NCI-H2029 (cell line): Measurements from ENCODE around the gene MYO1D.
"Not testable (repeated sequence)": the region's sequence is repeated elsewhere in the genome, so short reads cannot be mapped to it uniquely, and the experiment has no call there.

Experiments
- DNase-seq: peaks from one replicate; lab custom pipeline; 2025; lab: John Stamatoyannopoulos, UW

Gene MYO1D

DNA sequence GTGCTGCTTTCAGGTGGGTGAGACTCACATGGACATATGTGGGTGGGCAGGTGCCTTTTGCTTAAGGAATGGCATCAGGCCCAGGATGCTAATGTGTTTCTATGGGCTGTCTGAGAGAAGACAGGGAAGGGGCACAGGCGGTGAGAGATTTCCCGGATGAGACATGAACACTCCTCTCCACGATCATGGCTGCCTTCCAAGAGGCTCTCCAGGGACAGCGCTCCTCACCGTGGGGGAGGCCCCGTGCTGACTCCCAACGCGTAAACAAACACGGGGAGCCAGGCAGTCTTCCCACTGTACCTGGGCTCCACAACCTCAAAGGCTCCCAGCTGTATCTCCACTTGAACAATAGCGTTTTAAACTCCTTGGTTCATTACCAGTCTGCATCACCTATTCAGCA is 347.3 kb downstream of the MYO1D start:
- peak; percentile 71 for DNase-seq

DNA sequence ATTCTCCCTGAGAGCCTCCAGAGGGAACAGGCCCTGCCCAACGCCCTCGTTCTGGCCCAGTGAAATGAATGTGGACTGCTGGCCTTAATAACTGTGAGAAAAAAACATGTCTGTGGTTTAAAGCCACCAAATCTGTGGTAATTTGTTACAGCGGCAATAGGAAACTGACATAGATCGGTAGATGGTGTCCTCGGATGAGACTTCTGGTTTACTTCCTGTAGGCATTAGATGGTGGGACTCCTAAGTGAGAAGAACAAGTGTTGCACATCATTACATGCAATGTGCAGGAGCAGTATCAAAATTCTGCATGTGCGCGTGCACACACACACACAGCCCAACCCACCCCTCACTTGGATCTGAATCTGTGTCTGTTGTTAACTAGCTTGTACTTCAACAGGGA is 348.1 kb downstream of the MYO1D start:
- no peak for DNase-seq

DNA sequence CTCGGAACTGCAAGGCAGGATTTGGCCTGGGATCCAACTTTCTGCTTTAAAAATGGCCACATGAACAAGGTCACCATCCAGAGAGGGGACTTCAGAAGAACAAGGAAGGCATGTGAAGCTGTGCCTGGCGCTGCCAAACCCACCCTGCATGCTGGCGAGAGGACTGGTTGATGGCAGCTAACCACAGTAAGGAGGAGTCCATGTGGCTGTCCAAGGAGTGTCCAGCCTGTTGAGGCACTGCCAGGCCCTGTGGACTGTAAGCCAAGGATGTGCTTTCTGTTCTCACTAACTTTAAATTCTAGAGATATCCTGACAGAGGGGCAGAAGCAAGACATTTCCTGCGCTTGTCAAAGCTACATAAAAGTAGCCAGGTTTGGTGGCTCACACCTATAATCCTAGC is 349.8 kb downstream of the MYO1D start:
- DNase-seq: no peak

DNA sequence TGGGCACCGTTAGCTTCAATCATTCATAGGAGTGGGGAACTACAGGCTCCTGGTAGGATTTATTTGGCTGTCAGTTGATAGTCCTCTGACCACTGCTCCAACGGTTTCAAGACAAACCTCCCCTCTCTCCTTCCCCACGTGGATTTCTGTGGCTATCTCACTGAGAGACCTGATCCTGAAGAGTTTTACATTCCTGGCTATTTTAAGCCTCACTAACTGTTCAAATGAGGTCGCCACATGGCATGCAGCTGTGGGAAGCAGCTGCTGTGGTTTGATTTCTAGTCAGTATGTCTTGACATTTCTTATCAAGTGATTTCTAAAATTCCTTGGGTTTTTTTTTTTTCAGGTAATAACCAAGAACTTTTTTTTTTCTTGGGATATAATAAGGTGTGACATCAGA is 351.8 kb downstream of the MYO1D start:
- no peak for DNase-seq

DNA sequence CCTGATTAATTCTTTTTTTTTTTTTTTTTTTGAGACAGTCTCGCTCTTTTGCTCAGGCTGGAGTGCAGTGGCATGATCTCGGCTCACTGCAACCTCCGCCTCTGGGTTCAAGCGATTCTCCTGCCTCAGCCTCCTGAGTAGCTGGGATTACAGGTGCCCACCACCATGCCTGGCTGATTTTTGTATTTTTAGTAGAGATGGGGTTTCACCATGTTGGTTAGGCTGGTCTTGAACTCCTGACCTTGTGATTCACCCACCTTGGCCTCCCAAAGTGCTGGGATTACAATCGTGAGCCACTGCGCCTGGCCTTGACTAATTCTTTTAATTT is 352.4 kb downstream of the MYO1D start:
- not testable (repeated sequence) for DNase-seq

DNA sequence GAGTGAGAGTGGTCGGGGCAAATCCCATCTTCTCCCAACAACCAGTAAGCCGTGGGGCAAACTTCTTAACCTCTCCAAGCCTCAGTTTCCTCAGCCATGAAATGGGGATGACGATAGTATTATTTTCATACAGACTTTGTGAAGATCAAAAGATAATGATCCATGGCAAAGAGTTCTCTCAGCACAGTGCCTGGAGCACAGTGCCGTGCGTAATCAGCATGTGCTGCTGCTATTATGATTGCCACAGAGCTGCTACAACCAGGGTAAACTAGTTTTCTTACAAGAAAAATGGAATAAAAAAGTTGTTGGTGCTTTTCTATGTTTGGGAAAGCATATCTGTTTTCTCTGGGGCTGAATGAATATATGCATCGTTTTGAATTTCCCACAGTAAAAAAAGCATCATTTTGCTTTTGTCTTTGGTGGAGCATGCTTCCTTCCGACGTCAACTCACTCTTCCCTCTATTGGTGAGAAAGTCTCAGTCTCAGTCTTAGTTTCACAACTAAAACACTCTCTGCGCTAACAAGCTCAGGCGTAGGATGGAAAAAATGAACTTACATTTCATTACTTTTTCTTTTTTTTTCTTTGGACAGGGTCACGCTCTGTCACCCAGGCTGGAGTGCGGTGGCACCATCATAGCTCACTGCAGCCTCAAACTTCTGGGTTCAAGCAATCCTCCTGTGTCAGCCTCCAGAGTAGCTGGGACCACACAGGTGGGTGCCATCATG is 352.9 kb downstream of the MYO1D start:
- DNase-seq: no peak

DNA sequence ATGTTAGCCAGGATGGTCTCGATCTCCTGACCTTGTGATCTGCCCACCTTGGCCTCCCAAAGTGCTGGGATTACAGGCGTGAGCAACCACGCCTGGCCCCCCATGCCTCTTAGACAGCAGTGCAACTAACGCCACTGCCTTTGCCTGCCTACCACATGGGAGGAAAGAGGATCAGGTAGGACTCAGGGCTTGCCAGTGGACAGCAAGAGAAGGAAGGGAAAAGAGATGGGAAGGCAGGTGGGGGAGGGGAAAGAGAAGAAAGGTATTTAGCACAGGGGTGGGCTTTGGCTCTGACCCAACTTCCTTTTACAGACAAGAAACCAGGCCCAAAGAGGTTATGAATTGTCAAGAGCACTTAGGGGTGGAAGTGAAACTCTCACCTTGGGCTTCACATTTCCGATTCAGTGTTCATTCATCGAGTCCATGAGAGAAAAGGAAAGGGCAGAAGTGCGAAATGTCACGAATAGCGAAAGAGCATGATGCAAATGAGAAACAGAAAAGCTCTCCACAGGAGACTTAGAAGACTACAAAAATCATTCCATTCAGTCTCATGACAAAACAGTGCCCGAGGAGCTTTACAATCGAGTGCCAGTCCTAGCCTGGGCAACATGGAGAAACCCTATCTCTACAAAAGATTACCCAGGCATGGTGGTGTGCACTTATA is 353.8 kb downstream of the MYO1D start:
- DNase-seq: no peak

DNA sequence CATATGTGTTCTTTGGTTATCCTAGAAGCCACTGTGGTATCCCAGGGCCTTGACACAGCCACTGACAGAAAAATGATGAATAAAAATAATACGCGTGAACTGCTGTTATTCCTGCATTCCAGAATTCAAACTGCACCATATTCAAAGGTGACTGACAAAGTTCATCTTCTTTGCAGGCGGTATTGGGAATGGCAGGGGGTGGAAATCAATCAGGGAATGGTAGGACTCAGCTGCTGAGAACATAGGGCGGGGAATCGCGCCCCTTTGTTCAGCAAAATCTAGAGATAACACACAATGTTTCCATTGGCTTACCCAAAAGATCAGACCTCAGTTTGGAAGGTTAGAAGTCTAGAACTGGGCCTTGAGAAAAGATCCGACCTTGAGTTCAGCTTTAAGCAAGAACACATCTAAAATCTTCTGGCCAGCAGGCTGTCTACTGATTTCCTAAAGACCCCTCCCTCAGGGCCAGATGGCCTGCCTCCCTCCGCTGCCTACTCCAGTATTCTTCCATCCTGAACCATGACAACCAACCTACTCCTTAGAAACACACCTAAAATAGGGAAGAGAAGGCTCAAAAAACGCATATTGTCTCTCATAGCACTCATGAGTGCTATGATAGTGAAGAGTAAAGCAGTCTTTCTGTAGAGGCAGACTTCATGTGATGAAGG is 356.1 kb downstream of the MYO1D start:
- no peak for DNase-seq

DNA sequence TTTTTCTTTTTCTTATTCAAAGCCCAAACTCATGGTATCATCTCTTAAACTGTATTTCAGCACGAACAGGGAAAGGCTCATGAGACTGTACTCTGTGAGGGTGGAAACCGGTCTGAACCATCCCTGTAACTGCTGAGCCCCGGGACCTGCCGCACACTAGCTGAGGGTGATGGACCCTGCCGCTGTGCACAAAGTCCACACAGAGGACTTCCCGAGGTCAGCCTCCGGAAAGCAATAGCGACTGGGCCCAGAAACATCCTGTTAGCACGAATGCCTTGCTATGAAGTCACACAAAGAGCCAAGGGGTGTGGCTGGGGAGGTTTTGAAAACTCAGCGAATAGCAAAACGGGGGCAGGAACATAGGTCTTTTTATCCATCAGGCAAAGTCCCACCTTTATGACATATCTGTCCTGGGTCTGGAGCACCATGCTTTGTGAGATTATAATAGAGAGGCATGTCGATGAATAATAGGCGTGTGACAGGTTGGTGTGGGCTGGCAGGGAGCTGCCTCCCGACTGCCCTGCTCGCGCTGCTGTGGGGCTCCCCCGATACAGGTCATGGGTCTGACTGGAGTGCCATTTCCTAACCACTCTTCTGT is 356.7 kb downstream of the MYO1D start:
- no peak for DNase-seq

DNA sequence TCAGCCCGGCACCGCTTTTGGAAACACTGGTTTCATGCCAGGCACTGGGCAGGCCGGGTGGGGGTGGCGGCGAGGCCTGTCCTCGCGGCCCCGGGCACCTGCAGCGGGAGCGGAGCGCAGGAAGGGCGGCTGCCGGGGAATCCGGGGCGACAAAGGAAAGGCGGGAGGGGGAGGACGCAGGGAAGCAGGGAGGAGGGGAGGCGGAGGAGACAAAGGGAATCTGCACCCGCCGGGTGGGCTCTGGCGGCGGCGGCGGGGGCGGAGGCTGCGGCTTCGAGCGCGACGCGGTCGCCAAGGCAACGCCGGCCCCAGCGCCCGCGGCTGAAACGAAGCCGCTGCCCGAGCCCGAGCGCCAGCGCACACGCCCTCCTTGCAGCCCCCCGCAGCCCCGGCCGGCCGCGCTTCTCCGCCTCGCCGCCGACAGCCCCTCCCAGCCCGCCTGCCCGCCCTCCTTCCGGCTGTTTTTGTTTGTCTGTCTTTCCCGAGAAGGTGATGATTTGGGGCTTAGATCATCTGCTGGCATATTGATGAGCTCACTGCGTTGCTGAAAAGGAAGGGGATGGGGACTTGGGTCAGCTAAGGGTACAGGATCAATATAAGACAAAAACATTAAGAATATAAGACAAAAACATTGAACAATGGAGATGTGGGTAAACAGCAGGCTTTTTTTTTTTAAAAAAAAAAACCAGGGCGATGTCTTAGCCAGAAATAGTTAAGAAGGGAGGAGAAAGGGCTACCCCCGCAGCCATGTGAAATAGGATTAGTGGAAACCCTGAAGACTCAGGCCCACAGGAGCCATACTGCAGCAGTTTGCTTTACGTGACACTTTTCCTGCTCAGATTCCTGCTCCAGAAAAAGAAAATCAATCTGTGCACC is 357.5 kb downstream of the MYO1D start:
- DNase-seq: peak; percentile 70

DNA sequence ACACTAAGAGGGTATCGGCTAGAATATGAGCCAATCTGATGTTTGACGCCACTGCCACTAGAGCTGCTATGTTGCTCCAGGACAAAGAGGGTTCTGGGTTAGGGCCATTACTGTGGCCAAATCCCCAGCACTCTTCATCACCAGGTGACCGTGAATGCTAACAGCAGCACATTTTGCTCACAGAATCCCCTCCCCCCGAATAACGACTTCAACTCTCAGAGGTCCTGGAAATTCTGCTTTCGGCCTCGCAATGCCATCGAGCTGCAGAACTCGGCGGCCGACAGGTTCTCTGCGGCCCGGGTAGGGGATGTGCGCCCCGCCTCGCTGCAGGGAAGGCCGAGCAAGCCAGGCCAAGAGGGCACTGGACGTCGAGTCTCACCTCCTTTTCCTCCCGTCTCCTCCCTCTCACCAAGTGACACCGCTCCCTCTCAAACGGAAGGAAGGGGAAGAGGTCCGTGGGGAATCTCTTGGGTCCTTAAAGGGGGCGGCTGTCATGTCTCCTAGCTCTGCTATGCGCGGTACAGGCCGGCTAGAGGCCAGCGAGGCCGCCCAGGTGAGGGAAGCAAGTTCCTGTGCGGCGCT is 358.2 kb downstream of the MYO1D start:
- no peak for DNase-seq

DNA sequence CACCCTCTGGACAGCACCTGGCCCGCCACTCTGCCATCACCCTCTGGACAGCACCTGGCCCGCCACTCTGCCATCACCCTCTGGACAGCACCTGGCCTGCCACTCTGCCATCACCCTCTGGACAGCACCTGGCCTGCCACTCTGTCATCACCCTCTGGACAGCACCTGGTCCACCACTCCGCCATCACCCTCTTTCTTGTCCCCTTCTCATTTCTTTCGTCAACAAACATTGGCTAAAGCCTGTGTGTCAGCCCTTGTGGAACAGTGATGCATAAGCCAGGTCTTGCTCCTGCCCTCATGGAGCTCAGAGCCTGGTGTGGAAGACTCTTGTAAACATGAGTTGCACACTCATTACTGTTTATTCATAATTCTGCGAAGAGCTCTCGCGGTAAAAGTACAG is 358.9 kb downstream of the MYO1D start:
- no peak for DNase-seq

DNA sequence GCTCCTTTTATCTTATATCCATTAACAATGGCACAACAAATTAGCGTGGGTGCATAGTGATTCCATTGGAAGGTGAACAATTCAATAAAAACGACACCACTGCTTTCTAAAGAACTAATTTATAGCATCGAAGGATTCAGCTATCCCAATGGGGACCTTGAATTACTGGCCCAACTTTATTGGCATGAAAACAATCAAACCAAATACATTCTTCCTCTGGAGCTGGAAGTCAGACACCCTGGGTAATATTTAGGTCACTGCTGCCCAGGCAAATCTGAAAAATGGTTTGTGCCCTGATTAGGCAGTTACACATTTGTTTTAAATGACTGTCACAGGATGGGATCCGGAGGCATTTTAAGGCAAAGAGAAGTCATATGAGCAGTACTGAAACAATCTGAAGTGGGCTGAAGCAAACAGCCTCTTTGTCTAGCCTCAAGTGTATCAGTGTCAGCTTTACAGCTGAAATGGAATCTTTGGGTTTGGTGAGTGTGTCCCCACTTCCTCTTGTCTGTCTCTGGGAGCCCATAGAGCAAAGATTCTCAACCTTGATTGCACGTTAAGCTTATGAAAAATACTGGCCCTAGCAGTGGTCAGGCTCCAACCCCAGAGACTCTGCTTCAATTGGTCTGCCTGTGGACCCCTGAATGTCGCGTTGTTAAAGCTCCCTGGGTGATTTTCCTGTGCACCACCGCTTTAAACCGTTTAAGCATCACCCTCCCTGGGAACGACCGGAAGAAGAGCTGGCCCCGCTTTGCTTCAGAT is 359.8 kb downstream of the MYO1D start:
- DNase-seq: no peak

DNA sequence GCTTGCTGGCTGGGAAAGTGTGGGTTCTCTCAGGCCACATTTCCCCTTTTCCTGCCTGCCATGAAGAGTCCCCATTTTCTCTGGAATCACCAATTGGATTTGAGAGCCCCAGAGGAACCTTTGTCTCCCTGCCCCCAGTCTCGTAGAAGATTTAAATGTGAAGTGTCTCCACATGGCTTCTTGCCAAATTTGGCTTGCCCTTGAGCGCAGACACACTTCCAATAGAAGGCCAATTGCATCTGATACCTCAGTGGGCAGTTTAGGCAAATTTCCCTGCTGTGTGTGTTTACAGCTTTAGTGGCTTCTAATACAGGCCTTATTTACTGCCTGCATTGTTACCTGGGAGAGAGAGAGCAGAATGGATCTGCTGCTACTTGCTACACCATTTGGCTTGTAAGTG is 360.5 kb downstream of the MYO1D start:
- DNase-seq: peak; percentile 24

DNA sequence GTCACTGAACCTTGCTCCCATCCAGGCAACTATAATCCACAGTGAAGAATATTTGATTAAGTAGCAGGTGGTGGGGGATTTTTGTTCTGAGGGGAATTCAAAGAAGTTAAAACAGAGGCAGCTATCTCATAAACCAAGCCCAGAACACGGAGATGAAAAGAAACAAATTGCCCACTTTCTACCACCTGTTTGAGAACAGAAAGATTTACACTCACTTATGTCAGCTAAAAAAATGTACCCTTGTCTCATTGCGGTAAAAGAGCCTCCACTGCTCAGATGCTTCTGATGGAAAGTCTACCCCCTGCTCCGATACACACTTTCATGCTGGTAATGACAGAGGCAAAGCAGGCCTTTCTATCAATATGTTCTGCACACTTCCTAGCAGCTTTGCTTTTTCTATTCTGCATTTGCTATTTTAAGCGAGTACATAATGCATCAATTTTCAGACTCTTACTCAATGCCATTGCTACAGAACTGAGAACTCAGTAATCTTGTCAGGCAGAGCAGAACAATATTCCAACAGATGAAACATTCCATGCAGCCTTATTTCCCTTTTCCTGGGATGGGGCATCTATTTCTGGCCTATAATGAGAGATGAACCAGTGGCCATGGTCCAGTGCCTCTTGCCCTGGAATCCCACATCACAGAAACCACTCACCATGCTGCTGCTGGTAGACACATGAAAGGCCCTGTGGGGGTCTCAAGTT is 361.1 kb downstream of the MYO1D start:
- DNase-seq: no peak

DNA sequence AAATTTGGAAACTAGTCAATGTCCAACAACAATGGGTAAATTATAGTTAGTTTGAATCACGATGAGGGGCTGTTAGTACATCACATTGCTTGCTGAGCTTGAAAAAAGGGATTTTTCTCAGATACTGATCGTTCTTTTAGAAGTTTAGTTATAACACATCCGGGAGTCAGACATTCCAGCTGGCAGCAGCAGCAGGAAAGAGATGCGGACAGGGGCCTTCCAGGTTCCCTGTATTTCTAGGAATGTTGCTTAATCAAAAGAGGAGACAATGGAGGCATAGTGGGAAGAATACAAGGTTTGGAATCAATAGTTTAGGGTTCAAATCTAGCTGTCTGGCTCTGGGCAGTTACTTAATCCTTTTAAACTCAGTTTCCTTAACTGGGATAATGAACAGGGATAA is 362.3 kb downstream of the MYO1D start:
- no peak for DNase-seq

DNA sequence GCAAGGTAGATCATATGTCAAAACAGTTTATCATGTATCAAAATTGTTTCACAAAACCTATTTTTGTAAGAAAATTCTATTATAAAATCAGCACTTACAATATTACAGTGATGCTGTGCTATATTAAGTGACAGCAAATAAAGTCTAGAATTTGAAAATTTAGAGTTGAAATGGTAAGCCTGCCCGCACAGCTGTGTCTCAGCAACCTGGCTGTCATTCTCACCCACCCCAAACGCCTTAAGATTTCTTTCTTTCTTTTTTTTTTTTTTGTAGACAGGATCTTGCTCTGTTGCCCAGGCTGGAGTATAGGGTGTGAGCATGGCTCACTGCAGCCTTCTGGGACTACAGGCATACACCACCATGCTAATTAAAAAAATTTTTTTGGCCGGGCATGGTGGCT is 363.3 kb downstream of the MYO1D start:
- DNase-seq: no peak

DNA sequence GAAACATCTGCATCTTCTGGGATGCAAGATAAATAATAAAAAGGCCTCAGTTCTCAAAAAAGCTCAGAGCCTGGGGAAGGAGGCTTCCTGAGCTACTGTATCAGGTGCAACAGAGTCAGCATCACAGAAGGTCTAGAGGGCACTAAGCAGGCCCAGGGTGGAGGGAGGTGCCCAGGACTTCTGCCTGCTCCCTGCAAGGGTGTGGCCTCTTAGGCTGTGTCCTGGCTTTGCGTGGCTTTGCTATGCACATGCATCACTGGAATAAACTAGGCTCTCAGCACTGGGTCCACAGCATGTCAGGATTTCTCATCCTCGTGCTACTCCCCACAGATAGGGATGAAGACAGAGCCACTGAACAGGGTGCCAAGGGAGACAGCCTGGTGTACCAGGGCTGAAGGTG is 364.6 kb downstream of the MYO1D start:
- DNase-seq: no peak

DNA sequence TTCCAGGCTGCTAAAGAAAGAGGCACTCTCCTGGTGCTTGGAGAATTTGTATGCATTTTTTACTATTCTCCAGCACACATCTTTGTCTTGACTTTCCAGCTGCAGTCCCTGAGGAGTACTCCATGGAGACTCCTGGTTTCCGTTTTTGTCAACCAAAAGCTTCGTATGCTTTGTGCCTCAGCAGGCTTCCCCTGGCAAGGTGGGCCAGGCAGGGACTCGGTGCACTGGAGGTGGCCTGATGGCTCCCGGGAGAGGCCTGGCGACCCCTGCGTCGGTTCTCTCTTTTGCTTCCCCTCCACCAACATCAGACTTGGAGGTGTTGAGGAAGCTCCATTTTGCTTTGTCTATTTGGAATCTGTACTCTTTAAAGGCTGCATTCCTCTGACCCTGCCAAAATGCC is 366.5 kb downstream of the MYO1D start:
- DNase-seq: no peak

DNA sequence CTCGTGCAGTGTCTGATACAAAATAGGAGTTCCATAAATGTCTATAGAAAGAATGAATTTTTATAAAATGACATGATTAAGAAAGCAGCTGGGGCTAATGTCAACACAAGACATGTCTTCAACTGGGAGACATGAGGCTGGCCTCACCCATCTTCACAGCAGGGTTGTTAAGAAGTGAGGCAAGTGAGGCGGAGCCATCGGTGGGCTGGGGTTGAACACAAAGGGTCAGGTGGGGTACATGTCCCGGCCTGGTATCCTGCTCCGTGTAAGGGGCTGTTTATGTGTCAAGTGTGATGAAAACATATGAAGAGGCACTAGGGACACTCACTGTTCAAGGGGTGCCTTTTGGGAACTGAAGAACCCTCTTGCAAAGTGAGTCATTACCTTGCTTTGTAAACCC is 368.0 kb downstream of the MYO1D start:
- no peak for DNase-seq
